Stimulated activated naive CD8-positive, alpha-beta T cell treated with anti-CD3 and anti-CD28 coated beads, Interleukin-15, amount 100 ng/mL, for 72 hours (primary cell): Measurements from ENCODE around the gene SRSF3.
"Not testable (repeated sequence)": the region's sequence is repeated elsewhere in the genome, so short reads cannot be mapped to it uniquely, and the experiment has no call there.

ENCODE experiments used
- ATAC-seq: fragments of 150-1000 bp; cut with Tn5 transposase; 2 replicates; pipeline ENCODE4 v1.10.0; 2021; ENCODE audit warnings: mild to moderate bottlenecking, moderate library complexity
- DNase-seq, 2 donors: peaks; one replicate each; pipeline ENCODE4 v3.0.0; 2021 to 2022
- H3K27ac Mint-ChIP-seq, 2 donors: one replicate each; pipeline ENCODE4 v1.8.0; 2022; ENCODE audit warnings: mild to moderate bottlenecking in 2 of 2, mixed read lengths in 2 of 2, moderate library complexity in 2 of 2
- H3K27me3 Mint-ChIP-seq: one replicate; pipeline ENCODE4 v1.8.0; 2022; ENCODE audit warnings: mixed read lengths
- H3K4me1 Mint-ChIP-seq: one replicate; pipeline ENCODE4 v1.8.0; 2022; ENCODE audit warnings: mild to moderate bottlenecking, mixed read lengths
- H3K4me3 Mint-ChIP-seq, 2 donors: one replicate each; pipeline ENCODE4 v1.8.0; 2022; ENCODE audit warnings: mild to moderate bottlenecking in 2 of 2, mixed read lengths in 2 of 2, moderate library complexity in 1 of 2
- H3K9me3 Mint-ChIP-seq, 2 donors: one replicate each; pipeline ENCODE4 v1.8.0; 2022; ENCODE audit warnings: mixed read lengths in 2 of 2

SRSF3 gene

DNA sequence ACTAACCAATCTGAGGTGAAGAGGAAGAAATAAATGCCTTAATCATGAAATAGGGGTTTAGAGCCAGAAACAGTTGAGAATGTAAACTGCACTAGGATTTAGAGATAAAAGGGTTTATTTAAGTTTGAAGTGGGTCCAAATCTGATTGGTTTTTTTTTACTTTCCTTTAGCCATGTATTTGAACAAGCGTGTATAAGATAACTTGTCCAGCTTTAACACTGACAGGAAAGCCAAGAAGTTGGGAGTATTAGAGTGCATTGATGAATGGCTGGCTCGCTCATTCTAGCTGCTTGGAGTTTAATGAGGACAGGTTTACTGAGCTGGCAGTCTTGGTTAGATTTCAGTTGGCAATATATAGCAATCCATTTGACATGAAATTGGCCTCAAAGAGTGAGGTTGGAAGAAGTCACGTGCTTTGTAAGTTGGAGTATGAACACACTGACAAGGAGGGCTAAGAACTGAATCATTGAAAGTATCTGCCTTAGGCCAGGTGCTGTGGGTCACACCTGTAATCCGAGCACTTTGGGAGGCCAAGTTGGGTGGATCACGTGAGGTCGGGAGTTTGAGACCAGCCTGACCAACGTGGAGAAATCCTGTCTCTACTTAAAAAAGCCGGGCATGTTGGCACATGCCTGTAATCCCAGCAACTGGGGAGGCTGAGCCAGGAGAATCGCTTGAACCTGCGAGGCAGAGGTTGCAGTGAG is 13.7 kb downstream of the SRSF3 start:
- Mint-ChIP-seq H3K9me3 (no peaks in the 10 kb centered on the region), H3K27me3 (no peaks in the 10 kb centered on the region), H3K4me3 (no peak overlapping the region), H3K4me1 (peaks cover 64% of the 10 kb centered on the region), H3K27ac (peak overlapping the region; percentile 84 to 91)
- no peak for DNase-seq
- no peak for ATAC-seq

DNA sequence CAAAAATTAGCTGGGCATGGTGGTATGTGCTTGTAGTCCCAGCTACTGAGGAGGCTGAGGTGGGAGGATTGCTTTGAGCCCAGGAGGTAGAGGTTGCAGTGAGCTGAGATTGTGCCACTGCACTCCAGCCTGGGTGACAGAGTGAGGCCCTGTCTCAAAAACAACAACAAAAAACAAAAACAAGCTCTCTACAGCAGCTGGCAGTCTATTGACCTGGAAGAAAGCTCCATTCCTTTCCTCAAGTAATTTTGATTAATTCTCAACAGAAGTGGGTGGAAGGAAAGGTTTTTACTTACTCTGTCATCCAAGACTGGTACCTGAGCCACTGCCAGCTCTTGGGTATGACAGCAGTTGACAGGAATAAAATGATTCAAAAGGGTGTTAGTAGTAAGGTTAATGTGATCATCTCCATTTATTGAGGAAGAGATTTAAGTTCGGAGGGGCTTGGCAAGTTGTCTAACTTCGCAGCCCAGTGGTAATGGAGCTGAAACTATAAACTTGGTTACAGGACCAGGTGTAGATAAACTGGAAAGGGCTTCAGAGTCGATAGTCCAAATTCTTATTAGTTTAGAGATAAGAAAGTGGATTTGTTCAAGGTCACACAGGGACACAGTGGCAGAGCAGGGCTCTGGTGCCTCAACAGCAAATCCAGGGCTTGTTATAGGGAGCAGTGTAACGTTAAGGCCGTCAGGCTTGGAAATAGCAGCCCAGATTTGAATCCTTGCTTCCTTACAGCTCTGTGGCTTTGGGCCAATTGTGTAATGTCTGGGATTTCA is 14.8 kb downstream of the SRSF3 start:
- Mint-ChIP-seq H3K27me3 (no peaks in the 10 kb centered on the region), H3K4me1 (peaks cover 55% of the 10 kb centered on the region), H3K4me3 (no peak overlapping the region), H3K27ac (peak overlapping the region in 1 of 2 donors; percentile 7), H3K9me3 (no peaks in the 10 kb centered on the region)
- DNase-seq (no peak), ATAC-seq (no peak)

DNA sequence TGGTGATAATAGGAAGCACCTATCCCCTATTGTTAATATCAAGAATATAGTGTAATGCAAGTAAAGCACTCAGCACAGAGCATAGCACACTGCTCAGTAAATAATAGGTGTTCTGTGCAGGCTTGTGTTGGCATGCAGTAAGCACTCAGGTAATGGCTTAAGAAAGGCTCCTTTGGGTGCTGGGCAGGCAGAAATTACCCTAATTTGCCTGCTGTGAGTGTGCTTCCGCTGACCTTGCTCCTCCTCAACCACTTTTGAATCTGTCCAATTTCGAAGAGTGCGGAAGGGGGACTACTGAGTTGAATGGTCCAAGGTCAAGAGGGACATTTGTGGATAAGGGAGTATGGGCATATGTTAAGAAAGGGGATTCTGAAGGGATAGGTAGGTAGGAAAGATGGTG is 15.4 kb downstream of the SRSF3 start:
- DNase-seq (no peak), ATAC-seq (peak; percentile 35)
- no peaks in the 10 kb centered on the region for H3K27me3 Mint-ChIP-seq
- H3K27ac Mint-ChIP-seq, result peak overlapping the region in 1 of 2 donors; percentile 2
- H3K4me1 Mint-ChIP-seq, result peaks cover 50% of the 10 kb centered on the region
- no peaks in the 10 kb centered on the region for H3K9me3 Mint-ChIP-seq
- H3K4me3 Mint-ChIP-seq, result no peak overlapping the region

DNA sequence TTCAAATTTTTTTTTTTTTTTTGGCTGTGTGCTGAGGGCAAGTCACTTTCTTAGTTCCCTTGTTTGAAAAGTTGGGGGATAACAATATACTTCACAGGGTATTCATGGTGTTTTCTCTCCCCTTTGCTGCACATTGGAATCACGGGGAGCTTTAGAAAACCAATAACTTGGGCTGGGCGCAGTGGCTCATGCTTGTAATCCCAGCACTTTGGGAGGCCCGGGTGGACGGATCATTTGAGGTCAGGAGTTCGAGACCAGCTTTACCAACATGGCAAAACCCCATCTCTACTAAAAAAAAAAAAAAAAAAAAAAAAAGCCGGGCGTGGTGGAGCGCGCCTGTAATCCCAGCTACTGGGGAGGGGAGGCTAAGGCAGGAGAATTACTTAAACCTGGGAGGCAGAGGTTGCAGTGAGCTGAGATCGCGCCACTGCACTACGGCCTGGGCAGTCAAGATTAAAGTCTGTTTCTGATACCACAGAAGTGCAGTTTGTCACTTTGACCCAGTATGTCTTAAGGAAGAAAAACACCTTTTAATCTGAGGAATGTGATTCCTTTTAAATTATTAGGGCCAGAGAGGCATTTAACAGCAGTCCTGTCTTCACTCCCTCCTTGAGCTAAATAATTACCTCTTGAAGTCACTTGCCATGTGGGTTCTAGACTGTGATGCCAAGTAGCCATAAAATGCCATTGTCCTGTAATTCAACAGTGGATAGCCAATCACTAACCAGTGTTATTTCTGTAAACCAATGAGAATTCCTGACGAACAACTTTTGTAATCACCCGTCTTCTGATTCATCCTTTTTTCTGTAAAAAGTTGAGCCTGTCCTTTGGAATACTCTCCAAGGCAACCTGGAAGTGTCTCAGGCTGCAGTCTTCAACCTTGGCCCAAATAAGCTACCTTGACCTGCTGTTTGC is 16.1 kb downstream of the SRSF3 start:
- H3K4me1 Mint-ChIP-seq, result peaks cover 50% of the 10 kb centered on the region
- peak overlapping the region in 1 of 2 donors; percentile 82 for H3K27ac Mint-ChIP-seq
- ATAC-seq (no peak), DNase-seq (no peak)
- no peak overlapping the region for H3K4me3 Mint-ChIP-seq
- no peaks in the 10 kb centered on the region for H3K9me3 Mint-ChIP-seq
- no peaks in the 10 kb centered on the region for H3K27me3 Mint-ChIP-seq

DNA sequence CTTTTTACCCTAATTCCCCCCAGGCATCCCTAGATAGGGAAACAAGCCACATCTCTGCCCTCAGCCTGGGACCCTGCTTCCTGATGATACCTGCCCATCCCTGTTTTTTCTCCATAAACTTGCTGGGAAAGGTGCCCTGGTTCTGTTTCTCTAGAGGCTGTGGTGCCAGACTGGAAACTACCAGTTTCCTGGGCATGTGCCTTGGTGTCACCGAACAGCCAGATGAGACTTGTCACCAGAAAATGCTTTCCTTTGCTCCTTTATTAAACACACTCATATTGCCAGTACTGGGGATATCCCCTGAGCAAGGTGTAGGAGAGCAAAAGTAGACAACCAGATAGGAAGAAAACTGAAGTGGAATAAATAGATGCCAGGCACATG is 16.8 kb downstream of the SRSF3 start:
- no peak overlapping the region for H3K4me3 Mint-ChIP-seq
- H3K27me3 Mint-ChIP-seq, result no peaks in the 10 kb centered on the region
- H3K9me3 Mint-ChIP-seq, result no peaks in the 10 kb centered on the region
- DNase-seq (no peak), ATAC-seq (no peak)
- peaks cover 45% of the 10 kb centered on the region for H3K4me1 Mint-ChIP-seq
- peak overlapping the region; percentile 82 to 83 for H3K27ac Mint-ChIP-seq

DNA sequence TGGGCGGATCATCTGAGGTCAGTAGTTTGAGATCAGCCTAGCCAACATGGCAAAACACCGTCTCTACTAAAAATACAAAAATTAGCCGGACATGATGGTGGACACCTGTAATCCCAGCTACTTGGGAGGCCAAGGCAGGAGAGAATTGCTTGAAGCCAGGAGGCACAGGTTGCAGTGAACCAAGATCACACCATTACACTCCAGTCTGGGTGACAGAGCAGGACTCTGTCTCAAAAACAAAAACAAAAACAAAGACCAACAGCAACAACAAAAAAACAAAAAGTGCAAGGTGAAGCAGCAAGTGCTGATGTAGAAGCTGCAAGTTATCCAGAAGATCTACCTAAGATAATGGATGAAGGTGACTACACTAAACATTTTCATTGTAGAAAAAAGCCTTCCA is 17.5 kb downstream of the SRSF3 start:
- DNase-seq, H3K4me3 Mint-ChIP-seq, H3K27ac Mint-ChIP-seq, H3K9me3 Mint-ChIP-seq, ATAC-seq, H3K27me3 Mint-ChIP-seq: not testable (repeated sequence)
- peaks cover 43% of the 10 kb centered on the region for H3K4me1 Mint-ChIP-seq

DNA sequence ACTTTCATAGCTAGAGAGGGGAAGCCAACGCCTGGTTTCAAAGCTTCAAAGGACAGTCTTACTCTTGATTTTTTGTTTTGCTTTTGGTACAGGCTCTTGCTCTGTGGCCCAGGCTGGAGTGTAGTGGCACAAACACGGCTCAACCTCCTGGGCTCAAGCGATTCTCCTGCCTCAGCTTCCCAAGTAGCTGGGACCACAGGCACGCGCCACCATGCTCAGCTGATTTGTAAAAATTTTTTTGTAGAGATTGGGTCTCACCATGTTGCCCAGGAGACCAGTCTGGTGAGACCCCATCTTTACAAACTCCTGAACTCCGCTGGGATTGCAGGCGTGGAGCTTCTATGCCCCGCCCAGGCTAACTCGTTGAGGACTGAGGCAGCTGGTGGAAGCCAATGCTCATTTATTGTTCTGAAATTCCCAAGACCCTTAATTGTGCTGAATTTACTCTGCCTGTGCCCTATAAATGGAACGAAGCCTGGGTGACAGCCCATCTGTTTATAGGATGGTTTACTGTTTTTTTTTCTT is 18.0 kb downstream of the SRSF3 start:
- DNase-seq (no peak), ATAC-seq (no peak)
- Mint-ChIP-seq H3K27ac (no peak overlapping the region), H3K9me3 (no peaks in the 10 kb centered on the region), H3K4me1 (peaks cover 42% of the 10 kb centered on the region), H3K27me3 (no peaks in the 10 kb centered on the region), H3K4me3 (no peak overlapping the region)

DNA sequence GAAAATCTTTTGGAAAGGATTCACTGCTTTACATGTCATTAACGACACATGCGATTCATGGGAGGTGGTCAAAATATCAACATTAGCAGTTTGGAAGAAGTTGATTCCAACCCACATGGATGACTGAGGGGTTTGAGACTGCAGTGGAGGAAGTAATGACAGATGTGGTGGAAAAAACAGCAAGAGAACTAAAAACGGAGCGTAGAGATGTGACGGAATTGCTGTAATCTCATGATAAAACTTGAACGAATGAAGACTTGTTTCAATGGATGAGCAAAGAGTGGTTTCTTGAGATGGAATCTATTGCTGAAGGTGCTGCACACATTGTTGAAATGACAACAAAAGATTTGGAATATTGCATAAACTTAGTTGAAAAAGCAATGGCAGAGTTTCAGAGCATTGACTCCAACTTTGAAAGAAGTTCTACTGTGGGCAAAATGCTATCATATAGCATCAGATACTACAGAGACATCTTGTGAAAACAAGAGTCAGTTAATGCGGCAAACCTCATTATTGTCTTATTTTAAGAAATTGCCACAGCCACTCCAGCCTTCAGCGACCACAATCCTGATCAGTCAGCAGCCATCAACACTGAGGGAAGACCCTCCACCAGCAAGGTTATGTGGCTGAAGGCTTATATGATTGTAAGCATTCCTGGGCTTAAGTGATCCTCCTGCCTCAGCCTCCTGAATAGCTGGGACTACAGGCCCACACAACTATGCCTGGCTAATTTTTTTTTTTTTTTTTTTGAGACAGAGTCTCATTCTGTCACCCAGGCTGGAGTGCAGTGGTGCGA is 19.2 kb downstream of the SRSF3 start:
- no peak overlapping the region for H3K4me3 Mint-ChIP-seq
- peaks cover 30% of the 10 kb centered on the region for H3K4me1 Mint-ChIP-seq
- no peak for DNase-seq
- H3K9me3 Mint-ChIP-seq, result no peaks in the 10 kb centered on the region
- ATAC-seq, result no peak
- H3K27me3 Mint-ChIP-seq, result no peaks in the 10 kb centered on the region
- H3K27ac Mint-ChIP-seq, result no peak overlapping the region

DNA sequence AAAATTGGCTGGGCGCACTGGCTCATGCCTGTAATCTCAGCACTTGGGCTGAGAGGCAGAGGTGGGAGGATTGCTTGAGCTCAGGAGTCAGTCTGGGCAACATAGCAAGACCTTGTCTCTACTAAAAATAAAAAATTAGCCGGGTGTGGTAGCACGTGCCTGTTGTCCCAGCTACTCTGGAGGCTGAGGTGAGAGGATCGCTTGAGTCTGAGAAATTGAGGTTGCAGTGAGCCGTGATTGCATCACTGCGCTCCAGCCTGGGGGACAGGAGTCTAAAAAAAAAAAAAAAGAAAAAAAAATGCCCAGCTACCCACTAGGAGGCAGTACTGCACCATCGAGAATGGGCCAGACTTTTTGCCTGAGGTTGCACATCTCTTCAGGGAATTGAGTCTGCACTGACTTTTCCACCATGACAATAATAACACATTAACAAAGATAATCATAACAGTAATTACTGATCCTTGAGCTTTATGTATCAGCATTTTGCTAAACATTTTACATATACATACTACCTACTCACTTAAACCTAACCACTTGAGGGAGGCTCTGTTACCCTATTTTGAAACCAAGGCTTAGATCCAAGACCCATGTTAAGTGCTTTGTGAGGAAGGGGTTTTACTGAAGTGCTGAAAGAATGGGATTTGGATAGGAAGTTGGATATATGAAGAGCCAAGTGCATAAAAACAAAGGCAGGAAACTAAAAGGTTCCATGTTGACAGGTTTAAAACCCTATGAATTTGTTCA is 21.0 kb downstream of the SRSF3 start:
- no peak overlapping the region for H3K4me3 Mint-ChIP-seq
- peak; percentile 63 for ATAC-seq
- H3K4me1 Mint-ChIP-seq, result peaks cover 16% of the 10 kb centered on the region
- peak overlapping the region in 1 of 2 donors; percentile 88 for H3K27ac Mint-ChIP-seq
- H3K9me3 Mint-ChIP-seq, result no peaks in the 10 kb centered on the region
- no peaks in the 10 kb centered on the region for H3K27me3 Mint-ChIP-seq
- DNase-seq, result peak; percentile 45 to 57

DNA sequence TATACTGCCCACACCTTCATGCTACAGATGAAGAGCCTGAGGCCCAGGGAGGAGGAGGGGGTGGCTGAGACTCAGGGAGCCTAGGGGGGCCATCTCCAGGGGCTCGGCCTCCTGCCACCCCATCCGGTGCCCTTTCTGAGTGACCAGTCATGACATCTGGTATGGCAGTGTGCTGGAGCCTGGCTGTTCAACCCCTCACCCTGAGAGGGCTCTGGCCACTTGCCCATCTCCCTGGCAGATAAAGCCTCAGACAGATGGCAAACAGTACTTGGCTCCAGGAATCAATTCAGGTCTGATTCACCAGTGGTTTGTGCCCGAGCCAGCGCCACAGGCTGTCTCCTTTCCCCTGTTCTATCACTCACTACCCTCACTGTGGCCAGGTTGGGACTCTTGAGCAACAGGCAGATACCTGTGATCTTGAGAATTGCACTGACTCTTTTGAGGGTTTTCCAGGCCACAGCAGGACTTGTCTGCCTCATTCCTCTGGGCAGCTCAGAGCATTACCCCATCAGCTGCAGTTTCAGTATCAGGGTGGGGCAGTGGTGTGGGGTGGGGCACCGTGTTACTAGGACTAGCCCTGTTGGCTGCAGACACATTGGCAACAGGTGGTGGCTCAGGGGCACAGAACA is 22.8 kb downstream of the SRSF3 start:
- H3K27ac Mint-ChIP-seq, result no peak overlapping the region
- ATAC-seq (peak; percentile 58), DNase-seq (no peak)
- H3K4me3 Mint-ChIP-seq, result no peak overlapping the region
- no peaks in the 10 kb centered on the region for H3K27me3 Mint-ChIP-seq
- H3K9me3 Mint-ChIP-seq, result no peaks in the 10 kb centered on the region
- peaks cover 9% of the 10 kb centered on the region for H3K4me1 Mint-ChIP-seq

DNA sequence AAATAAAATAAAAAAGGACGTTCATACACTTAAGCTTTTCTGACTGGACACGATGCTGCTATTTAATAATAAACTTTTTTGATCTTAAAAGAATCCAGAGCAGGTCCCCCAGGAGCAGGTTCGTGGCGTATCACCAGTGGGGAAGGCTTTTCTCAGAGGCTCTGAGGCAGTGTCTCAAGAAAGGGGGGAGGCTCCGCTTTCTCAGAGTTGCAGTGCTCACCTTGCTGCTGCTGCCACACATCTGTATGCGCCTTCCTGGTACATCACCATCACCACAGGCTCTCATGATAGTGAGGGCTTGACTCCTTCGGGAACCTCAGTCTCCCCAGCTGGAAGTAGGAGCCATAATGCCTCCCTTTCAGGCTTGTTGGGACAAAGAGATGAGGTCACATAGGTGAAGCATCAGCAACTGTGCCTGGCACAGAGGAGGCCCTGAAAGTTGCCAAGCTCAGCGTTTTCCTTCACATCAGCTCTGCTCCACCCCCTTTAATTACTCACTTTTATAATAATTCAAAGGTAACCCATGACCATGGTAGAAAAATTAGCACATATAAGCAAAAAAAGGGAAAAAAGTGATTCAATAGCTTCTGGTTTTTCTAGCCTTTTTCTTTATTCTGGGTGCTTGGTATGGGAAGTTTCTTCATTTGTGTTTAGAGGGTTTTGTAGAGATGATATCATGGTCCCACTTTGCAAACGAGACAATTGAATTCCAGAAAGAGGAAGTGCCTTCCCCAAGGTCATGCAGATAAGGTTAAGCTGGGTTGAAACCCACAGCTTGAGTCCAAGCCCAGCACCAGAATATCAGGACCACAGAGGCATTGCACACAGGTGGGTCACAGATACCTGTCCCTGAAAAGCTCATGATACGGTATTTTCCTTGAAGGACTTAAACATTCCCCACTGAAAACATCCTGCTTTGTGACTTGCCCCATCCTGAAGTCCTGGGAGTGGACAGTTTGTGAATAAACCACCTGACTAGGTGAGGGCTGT is 24.5 kb downstream of the SRSF3 start:
- H3K27ac Mint-ChIP-seq, result no peak overlapping the region
- no peaks in the 10 kb centered on the region for H3K9me3 Mint-ChIP-seq
- ATAC-seq (no peak), DNase-seq (no peak)
- no peak overlapping the region for H3K4me3 Mint-ChIP-seq
- H3K4me1 Mint-ChIP-seq, result peaks cover 21% of the 10 kb centered on the region
- H3K27me3 Mint-ChIP-seq, result no peaks in the 10 kb centered on the region

DNA sequence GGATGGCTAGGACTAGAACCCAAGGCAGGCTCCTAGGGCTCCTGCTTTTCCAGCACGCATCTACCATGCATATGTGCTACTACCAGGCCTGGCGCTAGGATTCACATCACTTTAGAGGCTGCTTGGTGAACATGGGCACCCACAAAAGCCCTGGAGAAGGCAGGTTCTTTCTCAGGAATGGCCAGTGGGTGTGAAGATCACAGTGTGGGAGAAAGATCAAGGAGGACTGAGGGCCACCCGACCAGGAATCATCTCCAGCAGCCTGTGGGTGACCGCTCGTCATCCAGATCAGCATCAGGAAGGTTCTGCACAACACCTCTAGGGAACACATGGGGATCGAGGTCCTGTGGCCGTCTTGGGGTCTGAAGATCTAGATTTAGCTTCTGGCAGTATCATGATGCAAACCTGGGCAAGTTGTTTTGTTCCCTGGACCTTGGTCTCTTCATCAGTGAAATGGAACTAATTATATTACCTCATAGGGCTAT is 27.3 kb downstream of the SRSF3 start:
- Mint-ChIP-seq H3K4me1 (peaks cover 24% of the 10 kb centered on the region), H3K27me3 (no peaks in the 10 kb centered on the region)

More for the DNA sequence above, 27.3 kb downstream of the SRSF3 start:
- Mint-ChIP-seq H3K4me3 (no peak overlapping the region), H3K27ac (peak overlapping the region in 1 of 2 donors; percentile 36), H3K9me3 (no peaks in the 10 kb centered on the region)
- ATAC-seq, result no peak
- DNase-seq, result no peak
